HG03196 (cell line): ENCODE results near the gene ADAMTSL1.

ENCODE experiments used
- ATAC-seq: cut with Tn5 transposase; IDR thresholded peaks from one replicate; pipeline ENCODE4 v1.9.1; 2021; ENCODE audit not compliant: unreplicated experiment

Gene ADAMTSL1

GRCh38 chr9:18721267-18721994, 247.5 kb downstream of the ADAMTSL1 start:
- no peak for ATAC-seq

DNA sequence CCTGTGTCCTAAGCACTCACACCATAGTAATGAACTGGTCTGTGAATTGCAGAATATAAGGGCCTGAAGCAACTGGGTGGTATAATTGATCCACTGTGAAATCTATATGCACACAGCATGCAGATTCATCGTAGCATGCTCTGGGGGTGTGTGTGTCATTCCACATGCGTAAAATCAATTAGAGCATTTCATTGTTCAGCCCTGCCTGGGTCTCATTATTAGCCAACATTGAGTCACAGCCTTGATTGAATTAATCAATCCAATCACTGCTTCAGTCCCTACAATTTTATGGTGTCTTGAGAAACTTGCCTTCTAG, 248.0 kb downstream of the ADAMTSL1 start:
- no peak for ATAC-seq

DNA sequence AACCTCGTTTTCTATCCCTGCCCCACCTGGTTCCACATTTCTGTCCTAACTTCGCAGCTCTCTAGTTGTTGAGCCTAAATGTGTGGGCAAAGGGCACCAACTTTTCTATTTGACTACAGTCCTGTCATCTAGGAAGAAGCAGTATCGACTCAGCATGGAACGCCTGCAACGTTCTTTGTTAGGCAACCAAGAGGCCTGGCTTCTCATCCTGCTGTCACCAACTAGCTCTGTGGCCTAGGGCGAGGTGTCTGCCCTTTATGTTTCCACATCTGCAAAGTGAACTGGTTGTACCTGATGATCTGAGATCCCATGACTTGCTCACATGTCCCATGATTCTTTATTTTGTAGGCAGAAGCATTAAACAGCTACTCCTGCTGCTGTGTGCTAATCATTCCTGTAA, 248.9 kb downstream of the ADAMTSL1 start:
- ATAC-seq, result no peak

GRCh38 chr9:18723366-18723765, 249.4 kb downstream of the ADAMTSL1 start:
- no peak for ATAC-seq

DNA sequence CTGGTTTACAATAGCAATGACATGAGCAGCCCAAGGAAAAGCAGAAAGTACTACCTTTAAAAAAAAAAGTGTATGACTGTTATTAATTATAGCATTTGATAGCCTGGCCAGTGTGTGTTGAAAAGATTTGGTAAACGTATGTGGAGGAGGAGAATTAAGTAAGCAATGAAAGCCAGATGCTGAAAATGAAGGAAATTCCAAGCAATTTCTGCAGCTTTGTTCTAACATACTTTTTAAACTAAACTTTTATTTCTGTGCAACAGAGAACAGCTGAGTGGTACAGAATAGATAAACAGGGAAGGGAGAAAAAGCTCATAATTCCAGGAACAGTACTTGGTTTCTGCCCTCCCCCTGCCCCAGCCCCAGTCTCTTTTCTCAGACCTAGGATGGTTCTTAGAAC, 252.6 kb downstream of the ADAMTSL1 start:
- ATAC-seq, result no peak

- ATAC-seq, result no peak
Observed at GRCh38 chr9:18727904-18728303, 254.0 kb downstream of the ADAMTSL1 start.

DNA sequence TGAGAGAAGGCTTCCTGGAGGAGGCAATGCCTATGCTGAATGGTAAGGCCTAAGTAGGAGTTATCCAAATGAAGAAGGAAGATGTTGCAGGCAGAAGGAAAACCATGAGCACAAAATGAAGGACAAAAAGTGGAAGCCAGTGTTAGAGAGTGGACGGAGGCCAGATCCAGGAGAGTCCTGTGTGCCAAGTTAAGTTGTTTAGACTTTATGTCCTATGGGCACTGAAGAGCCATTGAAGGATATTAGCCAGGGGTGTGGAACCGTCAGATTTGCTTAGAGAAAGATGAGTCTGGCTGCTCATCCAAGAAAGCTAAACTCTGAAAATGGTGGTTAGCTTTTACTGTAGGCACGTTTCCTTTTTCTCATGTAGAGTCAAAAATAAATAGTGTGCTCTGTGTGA, 254.7 kb downstream of the ADAMTSL1 start:
- ATAC-seq, result no peak

- no peak for ATAC-seq
Observed at GRCh38 chr9:18730241-18730640, 256.3 kb downstream of the ADAMTSL1 start.

- no peak for ATAC-seq
Observed at GRCh38 chr9:18739127-18739526, 265.2 kb downstream of the ADAMTSL1 start.

DNA sequence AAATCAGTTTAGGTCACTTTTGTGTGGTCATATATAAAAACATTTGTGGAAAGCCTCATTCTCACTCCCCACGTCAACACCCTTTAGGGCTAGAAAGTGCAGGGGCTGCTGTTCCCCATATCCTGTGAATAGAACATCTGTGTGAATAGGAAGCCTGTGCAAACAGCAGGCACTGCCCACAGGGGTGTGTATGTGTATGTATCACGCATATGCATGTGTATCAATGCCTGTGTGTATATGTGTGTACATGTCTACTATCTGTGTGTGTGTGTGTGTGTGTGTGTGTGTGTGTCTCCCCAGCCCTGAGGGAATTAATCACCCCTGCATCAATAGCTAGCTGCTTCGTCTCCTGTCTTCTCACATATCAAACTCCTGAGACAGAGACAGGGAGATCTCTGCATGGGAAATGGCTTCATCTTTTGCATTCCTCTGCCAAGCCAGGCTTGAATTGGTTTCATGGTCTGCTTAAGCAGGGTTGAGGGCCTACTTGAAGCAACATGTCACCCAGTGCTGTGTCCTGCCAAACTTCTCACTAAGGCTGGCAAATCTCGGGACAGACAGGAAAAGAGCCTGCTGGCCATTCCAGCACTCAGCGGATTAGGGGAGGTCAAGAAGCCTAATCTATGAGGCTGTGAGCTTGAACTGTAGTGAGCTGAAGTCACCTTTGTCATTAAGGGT, 265.8 kb downstream of the ADAMTSL1 start:
- ATAC-seq, result no peak

DNA sequence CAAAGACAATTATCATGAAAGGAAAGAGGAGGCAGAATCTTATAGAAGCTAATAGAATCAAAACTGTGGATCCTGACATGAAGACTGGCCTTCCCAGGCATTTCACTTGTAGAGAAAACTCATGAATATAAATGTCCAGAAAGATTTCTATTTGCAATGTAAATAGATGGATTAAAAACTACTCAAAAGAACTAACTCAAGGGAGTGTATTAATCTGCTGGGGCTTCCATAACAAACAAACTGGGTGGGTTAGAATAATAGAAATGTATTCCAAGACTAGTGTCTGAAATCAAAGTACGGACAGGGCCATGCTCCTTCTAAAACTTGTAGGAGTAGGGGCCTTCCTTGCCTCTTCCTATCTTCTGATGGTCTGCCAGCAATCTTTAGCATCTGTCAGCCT, 267.4 kb downstream of the ADAMTSL1 start:
- no peak for ATAC-seq

- no peak for ATAC-seq
Observed at GRCh38 chr9:18741945-18742344, 268.0 kb downstream of the ADAMTSL1 start.

DNA sequence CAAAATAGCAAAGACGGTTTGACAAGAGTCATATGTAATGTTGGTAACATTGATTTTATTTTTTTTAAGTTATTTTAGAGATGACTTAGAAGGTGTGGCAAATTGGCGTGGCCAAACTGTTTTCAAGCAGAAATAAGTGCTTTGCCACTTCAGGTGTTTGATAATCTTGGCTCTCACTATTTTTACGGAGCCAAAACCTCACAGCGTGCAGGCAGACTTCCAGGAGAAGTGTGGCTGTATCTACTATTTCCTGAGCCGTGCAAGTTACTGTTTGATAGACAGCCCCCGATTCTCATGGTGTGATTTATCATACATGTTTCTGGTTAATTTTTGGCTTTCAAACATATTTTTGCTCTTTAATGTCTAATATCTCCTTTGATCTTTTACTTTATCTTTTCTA, 269.5 kb downstream of the ADAMTSL1 start:
- no peak for ATAC-seq

DNA sequence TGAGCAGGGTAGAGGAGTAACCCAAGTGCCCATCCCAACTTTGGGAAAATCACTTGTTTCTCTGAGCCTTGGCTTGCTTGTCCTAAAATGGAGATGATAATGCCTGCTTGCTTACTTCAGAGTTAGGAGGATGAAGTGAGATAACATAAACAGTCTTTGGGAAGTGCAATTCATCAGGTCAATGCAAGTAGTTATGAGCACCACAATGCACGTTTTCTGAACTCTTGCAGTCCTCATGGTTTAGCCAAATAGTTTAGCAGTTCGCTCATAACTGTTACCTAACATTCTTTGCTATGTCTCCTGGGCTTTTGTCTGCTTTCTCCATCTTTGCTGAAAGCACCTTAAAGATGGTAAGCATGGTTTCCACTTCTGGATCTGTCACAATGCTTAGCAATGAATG, 270.0 kb downstream of the ADAMTSL1 start:
- no peak for ATAC-seq

DNA sequence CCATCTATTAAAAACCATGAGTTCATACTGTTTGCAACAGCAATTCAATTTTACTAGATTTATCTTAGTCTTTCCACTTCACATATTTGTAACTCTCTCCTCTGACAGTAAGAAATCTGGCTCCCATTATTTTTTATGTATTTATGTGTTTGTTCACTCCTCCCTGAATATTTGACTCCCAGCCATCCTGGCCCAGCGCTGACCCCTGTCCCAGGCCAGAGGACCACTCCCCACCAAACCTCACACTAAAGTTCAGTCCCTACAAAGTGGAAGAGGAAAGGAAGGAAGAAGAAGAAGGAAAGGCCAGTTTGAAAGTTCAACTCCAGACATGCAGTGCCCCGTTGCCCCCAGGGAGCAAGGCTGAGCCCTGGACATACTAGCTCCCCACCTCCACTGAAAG, 271.8 kb downstream of the ADAMTSL1 start:
- ATAC-seq, result no peak

- no peak for ATAC-seq
Observed at GRCh38 chr9:18746631-18747030, 272.7 kb downstream of the ADAMTSL1 start.

DNA sequence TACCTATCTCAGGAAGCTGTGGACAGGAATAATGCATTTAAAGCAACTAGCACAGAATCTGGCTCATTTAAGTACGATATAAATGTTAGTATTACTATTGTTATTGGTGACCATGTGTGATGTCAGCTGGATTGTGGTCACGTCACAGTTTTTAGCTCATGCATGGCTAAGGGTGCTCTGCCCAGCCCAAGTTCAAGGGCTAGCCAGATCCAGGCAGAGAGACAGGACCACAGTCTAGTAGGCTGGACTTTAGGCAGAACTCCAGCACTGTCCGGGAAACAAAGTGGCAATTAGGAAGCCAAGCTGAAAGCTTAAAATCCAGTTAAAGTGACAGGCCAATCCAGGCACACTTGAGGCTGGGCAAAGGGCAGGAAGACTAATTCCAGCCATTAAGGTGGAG, 273.6 kb downstream of the ADAMTSL1 start:
- ATAC-seq, result no peak

- no peak for ATAC-seq
Observed at GRCh38 chr9:18748251-18748701, 274.3 kb downstream of the ADAMTSL1 start.

GRCh38 chr9:18749711-18750110, 275.8 kb downstream of the ADAMTSL1 start:
- no peak for ATAC-seq

DNA sequence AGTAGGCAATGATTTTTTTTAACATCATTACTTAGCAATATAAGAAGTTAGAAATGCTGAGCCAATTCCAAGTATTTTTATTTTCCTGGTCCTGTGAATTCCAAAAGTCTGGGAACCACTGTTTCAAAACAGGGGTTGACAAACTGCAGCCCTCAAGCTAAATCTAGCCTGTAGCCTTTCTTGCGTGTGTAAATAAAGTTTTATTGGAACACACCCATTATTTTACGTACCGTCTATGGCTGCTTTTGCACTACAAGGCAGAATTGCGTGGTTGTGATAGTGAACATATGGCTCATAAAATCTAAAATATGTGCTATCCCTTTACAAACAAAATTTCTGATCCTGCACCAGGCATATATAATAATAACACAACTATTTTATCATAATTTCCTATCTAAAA, 280.0 kb downstream of the ADAMTSL1 start:
- no peak for ATAC-seq

GRCh38 chr9:18754537-18754936, 280.6 kb downstream of the ADAMTSL1 start:
- no peak for ATAC-seq

DNA sequence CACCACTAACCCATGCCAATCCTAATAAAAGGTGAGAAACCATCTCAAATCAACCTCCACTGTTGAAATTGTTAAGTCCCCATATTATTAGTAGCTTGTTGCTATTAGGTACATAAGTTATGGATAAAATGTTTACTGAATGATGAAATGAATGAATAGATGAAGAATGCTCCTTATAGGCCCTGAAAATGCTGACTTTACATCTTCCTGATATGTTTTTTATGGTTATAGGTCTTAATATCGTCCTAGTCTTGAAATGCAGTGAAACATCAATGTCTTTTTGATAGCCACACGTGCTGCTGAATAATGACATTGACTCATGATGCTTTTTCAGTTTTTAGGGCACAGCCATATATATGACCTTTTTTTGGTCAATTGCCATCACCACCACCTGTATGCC, 281.3 kb downstream of the ADAMTSL1 start:
- ATAC-seq, result no peak

DNA sequence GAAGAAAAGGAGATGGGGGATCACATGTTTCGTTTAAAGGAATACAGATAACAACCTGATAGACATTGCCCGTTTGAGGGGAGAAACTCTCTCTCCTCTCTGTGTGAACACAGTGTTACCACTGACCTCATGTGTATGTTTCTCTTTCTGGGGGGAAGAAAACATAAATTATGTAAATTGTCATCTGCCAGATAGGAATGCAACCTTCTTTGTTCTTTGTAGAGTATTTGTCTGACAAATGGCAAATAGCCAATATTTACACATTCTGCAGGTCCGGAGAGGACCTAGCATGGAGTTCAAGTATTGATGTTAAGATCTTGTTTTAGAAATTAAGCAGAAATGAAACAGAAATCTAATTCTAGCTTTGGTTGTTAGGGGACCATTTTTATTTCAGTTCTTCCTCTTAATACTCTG, 282.8 kb downstream of the ADAMTSL1 start:
- ATAC-seq, result no peak
